Fibroblast of peridontal ligament (primary cell): ENCODE data around the gene DEFB108B.
"Not testable (repeated sequence)": the region's sequence is repeated elsewhere in the genome, so short reads cannot be mapped to it uniquely, and the experiment has no call there.

Experiments
- DNase-seq: peaks from one replicate; pipeline ENCODE4 v3.0.0-alpha.2; 2010; ENCODE audit errors: extremely low read depth

Gene DEFB108B

GRCh38 chr11:71832811-71833210 lies at the start of gene DEFB108B:
TSS of gene DEFB108B (plus strand) at chr11:71833200. CDS start at chr11:71833200, 0 bp downstream.
- not testable (repeated sequence) for DNase-seq

- DNase-seq, result peak; percentile 66
Measured at GRCh38 chr11:71786114-71786847, 46.7 kb upstream of the DEFB108B start.

GRCh38 chr11:71786848-71787097 lies 46.2 kb upstream of the DEFB108B start:
- DNase-seq, result peak; percentile 98

GRCh38 chr11:71787098-71787823 lies 45.7 kb upstream of the DEFB108B start:
- no peak for DNase-seq

- peak; percentile 53 for DNase-seq
Measured at GRCh38 chr11:71787824-71788454, 45.1 kb upstream of the DEFB108B start.

- DNase-seq, result not testable (repeated sequence)
Measured at GRCh38 chr11:71789444-71790196, 43.4 kb upstream of the DEFB108B start.

GRCh38 chr11:71791111-71791510 lies 41.9 kb upstream of the DEFB108B start:
- not testable (repeated sequence) for DNase-seq

GRCh38 chr11:71792621-71793235 lies 40.3 kb upstream of the DEFB108B start:
- DNase-seq, result peak; percentile 35

- peak; percentile 53 for DNase-seq
Measured at GRCh38 chr11:71794386-71795040, 38.5 kb upstream of the DEFB108B start.

- DNase-seq, result not testable (repeated sequence)
Measured at GRCh38 chr11:71795236-71795635, 37.8 kb upstream of the DEFB108B start.

- not testable (repeated sequence) for DNase-seq
Measured at GRCh38 chr11:71796016-71796415, 37.0 kb upstream of the DEFB108B start.

GRCh38 chr11:71796781-71797180 lies 36.2 kb upstream of the DEFB108B start:
- DNase-seq, result not testable (repeated sequence)

GRCh38 chr11:71799556-71800128 lies 33.4 kb upstream of the DEFB108B start:
- DNase-seq, result not testable (repeated sequence)

GRCh38 chr11:71800335-71800953 lies 32.6 kb upstream of the DEFB108B start:
- DNase-seq, result peak; percentile 70

GRCh38 chr11:71801026-71801425 lies 32.0 kb upstream of the DEFB108B start:
- DNase-seq, result not testable (repeated sequence)

- DNase-seq, result not testable (repeated sequence)
Measured at GRCh38 chr11:71802874-71803273, 30.1 kb upstream of the DEFB108B start.

- DNase-seq, result not testable (repeated sequence)
Measured at GRCh38 chr11:71804158-71804947, 28.6 kb upstream of the DEFB108B start.

- DNase-seq, result peak; percentile 37
Measured at GRCh38 chr11:71812529-71812928, 20.5 kb upstream of the DEFB108B start.
